Left lung (tissue), 10 donors: ENCODE measurements around the gene LYSMD3. TPM values are rescaled to one million over a fixed set of nuclear protein-coding genes. Genes with fewer than 3 reads are reported as not detected.

Source experiments
- ATAC-seq: fragments of 200-7000 bp; cut with Tn5 transposase; one replicate; pipeline ENCODE4 v1.9.1; 2020; ENCODE audit warnings: moderate library complexity
- DNase-seq, 4 donors: peaks; one replicate each; pipeline ENCODE4 v3.0.0-alpha.2; 2013 to 2020
- H3K27ac ChIP-seq, 2 donors: fragments of 200-600 bp; sonication (generic) in 1 of 2; one replicate each; pipeline versions ENCODE4 v1.5.0 to v1.8.0; 2020 to 2021
- H3K27me3 ChIP-seq, 2 donors: fragments of 200-600 bp; sonication (generic) in 1 of 2; one replicate each; pipeline versions ENCODE4 v1.5.0 to v1.8.0; 2020 to 2021
- H3K36me3 ChIP-seq, 2 donors: fragments of 200-600 bp; sonication (generic) in 1 of 2; one replicate each; pipeline versions ENCODE4 v1.5.0 to v1.8.0; 2020 to 2021
- H3K4me1 ChIP-seq, 2 donors: fragments of 200-600 bp; one replicate each; pipeline ENCODE4 v1.8.0; 2021
- H3K4me3 ChIP-seq, 2 donors: fragments of 200-600 bp; sonication (generic) in 1 of 2; one replicate each; pipeline versions ENCODE4 v1.5.0 to v1.8.0; 2020 to 2021; ENCODE audit warnings: mild to moderate bottlenecking in 1 of 2
- H3K9me3 ChIP-seq, 2 donors: fragments of 200-600 bp; sonication (generic) in 1 of 2; one replicate each; pipeline versions ENCODE4 v1.5.0 to v1.8.0; 2020 to 2021
- intact Hi-C, 2 donors: fragments of 100-400 bp; cut with DNase I; formaldehyde crosslinking; loops; one replicate each; pipeline versions ENCODE4 v1.11.2 to v1.14.2; 2022
- polyA plus RNA-seq, 6 donors: library from polyadenylated mRNA; unstranded; fragments of 120-200 nt; gene quantifications; one replicate each; pipeline ENCODE4 v1.2.1, GENCODE V29; 2013; ENCODE audit not compliant: insufficient read length in 6 of 6
- total RNA-seq, 2 donors: library from RNA; stranded (reverse); fragmentation: NEBNext Ultra II Directional; extraction: Animal tissue kit (Norgen Biotek cat#: 25700); gene quantifications; one replicate each; pipeline ENCODE4 v1.2.1, GENCODE V29; 2021
- TF ChIP-seq, protein P1 (sequence below), 2 donors: fragments of 200-600 bp; sonication (generic) in 1 of 2; IDR thresholded peaks; one replicate each; pipeline versions ENCODE4 v1.5.0 to v1.8.0; 2021; ENCODE audit warnings: antibody characterized with exemption in 2 of 2
- donor health status: DM: no; HTN: yes; CAD: no.
- donor health status: DM: no; HTN: no; CAD: no.

Gene LYSMD3
- total and polyA plus RNA-seq, 8 donors = 24.6 to 31.3 (median 29.9) TPM

DNA sequence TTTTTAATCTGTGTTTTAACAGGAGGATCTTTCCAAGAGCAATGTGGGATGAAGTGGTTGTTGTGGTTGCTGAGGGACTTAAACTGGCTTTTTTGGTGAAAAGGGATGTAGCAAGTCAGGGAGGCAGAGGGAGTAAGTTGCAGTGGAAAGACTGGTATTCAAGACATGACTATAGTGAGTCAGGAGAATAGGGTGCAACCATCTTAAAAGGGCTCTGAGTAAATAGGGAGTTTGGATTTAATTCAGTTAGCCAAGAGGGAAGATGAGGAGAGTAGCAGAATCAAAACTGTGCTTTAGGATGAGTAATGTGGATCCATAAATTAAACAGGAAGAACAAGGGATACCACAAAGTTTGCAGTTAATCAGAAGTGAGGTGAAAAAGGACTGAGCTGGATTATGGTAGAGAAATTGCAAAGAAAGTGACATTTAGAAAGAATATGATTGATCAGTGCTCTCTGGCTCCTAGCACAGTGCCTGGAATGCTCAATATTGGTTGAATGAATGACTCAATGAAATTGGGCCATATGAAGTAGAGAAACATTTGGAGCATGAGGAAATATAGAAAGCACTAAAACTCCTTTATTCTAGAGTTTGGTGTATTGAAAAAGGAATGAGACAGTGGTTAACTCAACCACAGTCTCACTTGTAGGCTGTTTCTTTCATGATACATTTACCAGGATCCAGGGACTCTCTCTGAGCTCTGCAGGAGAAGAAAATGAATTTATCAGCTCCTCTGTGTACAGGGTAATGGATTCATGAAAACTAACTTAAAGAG, 49.6 kb downstream of the LYSMD3 start:
- DNase-seq (no peak), ATAC-seq (no peak)
- TF ChIP-seq, protein P1, sequence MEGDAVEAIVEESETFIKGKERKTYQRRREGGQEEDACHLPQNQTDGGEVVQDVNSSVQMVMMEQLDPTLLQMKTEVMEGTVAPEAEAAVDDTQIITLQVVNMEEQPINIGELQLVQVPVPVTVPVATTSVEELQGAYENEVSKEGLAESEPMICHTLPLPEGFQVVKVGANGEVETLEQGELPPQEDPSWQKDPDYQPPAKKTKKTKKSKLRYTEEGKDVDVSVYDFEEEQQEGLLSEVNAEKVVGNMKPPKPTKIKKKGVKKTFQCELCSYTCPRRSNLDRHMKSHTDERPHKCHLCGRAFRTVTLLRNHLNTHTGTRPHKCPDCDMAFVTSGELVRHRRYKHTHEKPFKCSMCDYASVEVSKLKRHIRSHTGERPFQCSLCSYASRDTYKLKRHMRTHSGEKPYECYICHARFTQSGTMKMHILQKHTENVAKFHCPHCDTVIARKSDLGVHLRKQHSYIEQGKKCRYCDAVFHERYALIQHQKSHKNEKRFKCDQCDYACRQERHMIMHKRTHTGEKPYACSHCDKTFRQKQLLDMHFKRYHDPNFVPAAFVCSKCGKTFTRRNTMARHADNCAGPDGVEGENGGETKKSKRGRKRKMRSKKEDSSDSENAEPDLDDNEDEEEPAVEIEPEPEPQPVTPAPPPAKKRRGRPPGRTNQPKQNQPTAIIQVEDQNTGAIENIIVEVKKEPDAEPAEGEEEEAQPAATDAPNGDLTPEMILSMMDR (IDR thresholded peaks at IDR 0.05) = no peak
- intact Hi-C loops = no loop called here
- Histone ChIP-seq H3K36me3 (no peaks in the 10 kb centered on the region), H3K27me3 (no peaks in the 10 kb centered on the region), H3K9me3 (no peaks in the 10 kb centered on the region), H3K27ac (no peak overlapping the region), H3K4me1 (peaks cover 0 to 5% of the 10 kb centered on the region in 2 donors), H3K4me3 (no peak overlapping the region)

DNA sequence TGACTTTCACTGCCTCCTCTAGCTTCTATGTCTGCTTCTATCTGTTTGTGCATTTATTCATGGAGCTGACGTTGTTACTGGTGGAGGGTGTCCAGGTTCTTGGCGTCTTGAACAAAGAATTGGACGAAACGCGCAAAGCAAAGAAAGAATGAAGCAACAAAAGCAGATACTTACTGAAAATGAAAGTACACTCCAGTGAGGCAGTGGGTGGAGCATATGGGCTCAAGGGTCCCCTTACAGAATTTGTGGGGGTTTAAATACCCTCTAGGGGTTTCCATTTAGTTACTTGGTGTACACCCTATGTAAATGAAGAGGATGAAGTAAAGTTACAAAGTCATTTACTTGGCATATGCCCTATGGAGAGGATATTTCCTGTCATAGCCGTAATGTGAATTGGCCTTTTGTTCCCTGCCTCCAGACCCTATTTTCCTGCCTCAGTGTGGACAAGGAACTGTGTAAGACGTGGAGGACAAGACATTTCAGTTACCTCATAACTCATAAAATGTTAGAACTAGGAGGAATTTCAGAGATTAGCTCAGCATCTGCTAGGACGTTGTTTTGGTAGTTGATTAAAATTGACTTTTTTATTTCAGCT, 51.7 kb downstream of the LYSMD3 start:
- ATAC-seq = no peak
- intact Hi-C loops = no loop called here

DNA sequence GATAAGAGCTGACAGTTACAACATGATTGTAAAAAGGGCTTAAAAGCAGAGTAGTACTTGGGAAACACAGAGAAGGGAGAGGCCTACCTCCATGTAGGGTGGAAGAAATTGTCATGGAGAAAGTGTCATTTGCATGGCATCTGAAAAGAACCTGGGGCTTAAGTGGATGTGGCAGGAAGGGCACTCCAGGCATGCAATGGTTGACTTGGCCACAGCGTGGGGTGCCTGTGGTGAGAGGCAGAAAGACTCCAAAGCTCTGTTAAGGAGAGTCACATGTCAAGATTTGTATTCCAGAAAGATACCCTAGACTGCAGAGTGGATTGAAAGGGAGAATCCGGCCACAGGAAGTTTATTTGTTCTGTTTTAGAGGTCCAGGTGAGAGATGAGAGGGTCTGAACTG, 52.3 kb downstream of the LYSMD3 start:
- intact Hi-C loops = no loop called here
- no peak for ATAC-seq
- no peak overlapping the region for H3K4me3 ChIP-seq

More for the DNA sequence above, 51.7 kb downstream of the LYSMD3 start:
- TF ChIP-seq, protein P1 (IDR thresholded peaks at IDR 0.05) = no peak
- H3K36me3 ChIP-seq = no peaks in the 10 kb centered on the region
- no peak for DNase-seq
- no peaks in the 10 kb centered on the region for H3K9me3 ChIP-seq
- no peak overlapping the region for H3K27ac ChIP-seq
- H3K4me3 ChIP-seq = no peak overlapping the region
- no peaks in the 10 kb centered on the region for H3K27me3 ChIP-seq
- peaks cover 0 to 16% of the 10 kb centered on the region in 2 donors for H3K4me1 ChIP-seq

GRCh38 chr5:90476391-90476790, 53.0 kb downstream of the LYSMD3 start:
- intact Hi-C loops = no loop called here

More for the DNA sequence above, 52.3 kb downstream of the LYSMD3 start:
- Histone ChIP-seq H3K36me3 (no peaks in the 10 kb centered on the region), H3K4me1 (peaks cover 0 to 20% of the 10 kb centered on the region in 2 donors), H3K9me3 (no peaks in the 10 kb centered on the region), H3K27me3 (no peaks in the 10 kb centered on the region), H3K27ac (no peak overlapping the region)
- no peak for DNase-seq
- TF ChIP-seq, protein P1 (IDR thresholded peaks at IDR 0.05) = no peak

More at GRCh38 chr5:90476391-90476790, 53.0 kb downstream of the LYSMD3 start:
- DNase-seq (no peak), ATAC-seq (no peak)
- Histone ChIP-seq H3K9me3 (no peaks in the 10 kb centered on the region), H3K27me3 (no peaks in the 10 kb centered on the region), H3K27ac (no peak overlapping the region), H3K4me3 (no peak overlapping the region), H3K4me1 (peaks cover 0 to 20% of the 10 kb centered on the region in 2 donors), H3K36me3 (no peaks in the 10 kb centered on the region)
- TF ChIP-seq, protein P1 (IDR thresholded peaks at IDR 0.05) = no peak
